Vagina (tissue), 2 donors: ENCODE results near the gene SLC26A11.

Experiments
- POLR2A ChIP-seq, 2 donors: fragments of 450-650 bp; IDR thresholded peaks; one replicate each; pipeline ENCODE4 v1.6.1; 2017; ENCODE audit warnings: antibody characterized with exemption in 2 of 2, mild to moderate bottlenecking in 2 of 2, moderate library complexity in 2 of 2
- POLR2AphosphoS5 ChIP-seq, 2 donors: sonication (generic); formaldehyde crosslinking; IDR thresholded peaks; one replicate each; pipeline ENCODE4 v1.9.0; 2017; ENCODE audit warnings: antibody characterized with exemption in 2 of 2, mild to moderate bottlenecking in 2 of 2, low read depth in 1 of 2; ENCODE audit not compliant: insufficient read depth in 1 of 2
- TF ChIP-seq, protein P1 (sequence below), 3 experiments: fragments of 450-650 bp in 2 of 3; fragments of 200-600 bp in 1 of 3; sonication (generic) in 1 of 3; IDR thresholded peaks; one replicate each; pipeline ENCODE4 v1.5.1; 2017 to 2019; ENCODE audit warnings: antibody characterized with exemption in 3 of 3, mild to moderate bottlenecking in 2 of 3, moderate library complexity in 2 of 3

- TF ChIP-seq, protein P1, sequence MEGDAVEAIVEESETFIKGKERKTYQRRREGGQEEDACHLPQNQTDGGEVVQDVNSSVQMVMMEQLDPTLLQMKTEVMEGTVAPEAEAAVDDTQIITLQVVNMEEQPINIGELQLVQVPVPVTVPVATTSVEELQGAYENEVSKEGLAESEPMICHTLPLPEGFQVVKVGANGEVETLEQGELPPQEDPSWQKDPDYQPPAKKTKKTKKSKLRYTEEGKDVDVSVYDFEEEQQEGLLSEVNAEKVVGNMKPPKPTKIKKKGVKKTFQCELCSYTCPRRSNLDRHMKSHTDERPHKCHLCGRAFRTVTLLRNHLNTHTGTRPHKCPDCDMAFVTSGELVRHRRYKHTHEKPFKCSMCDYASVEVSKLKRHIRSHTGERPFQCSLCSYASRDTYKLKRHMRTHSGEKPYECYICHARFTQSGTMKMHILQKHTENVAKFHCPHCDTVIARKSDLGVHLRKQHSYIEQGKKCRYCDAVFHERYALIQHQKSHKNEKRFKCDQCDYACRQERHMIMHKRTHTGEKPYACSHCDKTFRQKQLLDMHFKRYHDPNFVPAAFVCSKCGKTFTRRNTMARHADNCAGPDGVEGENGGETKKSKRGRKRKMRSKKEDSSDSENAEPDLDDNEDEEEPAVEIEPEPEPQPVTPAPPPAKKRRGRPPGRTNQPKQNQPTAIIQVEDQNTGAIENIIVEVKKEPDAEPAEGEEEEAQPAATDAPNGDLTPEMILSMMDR (IDR thresholded peaks at IDR 0.05), result no peak
- TF ChIP-seq POLR2AphosphoS5 (IDR thresholded peaks at IDR 0.05; ENCODE audit: insufficient read depth in 1 of 2, low read depth in 1 of 2) (no peak), POLR2A (IDR thresholded peaks at IDR 0.05) (no peak)
Measured at GRCh38 chr17:80209765-80210164, 10.5 kb upstream of the SLC26A11 start.
